Mesendoderm (in vitro differentiated cells): ENCODE data around the gene PDCD1.

Experiments
- DNase-seq: peaks from one replicate; pipeline ENCODE4 v3.0.0; 2013
- H2AK5ac ChIP-seq: 2 replicates; pipeline ENCODE4 v1.6.1; 2013; ENCODE audit warnings: low read length, inconsistent platforms
- H2BK120ac ChIP-seq: 2 replicates; pipeline ENCODE4 v1.6.1; 2013; ENCODE audit warnings: low read depth, mild to moderate bottlenecking, low read length, moderate library complexity, mixed read lengths
- H2BK15ac ChIP-seq: replicated peaks from 2 replicates; pipeline ENCODE4 v1.6.1; 2013; ENCODE audit warnings: low read depth, mild to moderate bottlenecking, moderate library complexity
- H2BK5ac ChIP-seq: 2 replicates; pipeline ENCODE4 v1.6.1; 2013; ENCODE audit warnings: low read length, inconsistent platforms
- H3K18ac ChIP-seq: 2 replicates; pipeline ENCODE4 v1.6.1; 2013; ENCODE audit warnings: mild to moderate bottlenecking, low read length, mixed read lengths
- H3K23ac ChIP-seq: one replicate; pipeline ENCODE4 v1.6.1; 2013; ENCODE audit warnings: low read length
- H3K27ac ChIP-seq: 2 replicates; pipeline ENCODE4 v1.5.1; 2013; ENCODE audit warnings: low read depth, mild to moderate bottlenecking, inconsistent platforms, low read length, moderate library complexity
- H3K27me3 ChIP-seq: 2 replicates; pipeline ENCODE4 v1.6.1; 2013; ENCODE audit warnings: low read length, control low read depth, mild to moderate bottlenecking, inconsistent platforms; ENCODE audit not compliant: insufficient read depth, poor library complexity
- H3K36me3 ChIP-seq: 2 replicates; pipeline ENCODE4 v1.6.1; 2013; ENCODE audit warnings: low read length, inconsistent platforms; ENCODE audit not compliant: control insufficient read depth, insufficient read depth
- H3K4ac ChIP-seq: one replicate; pipeline ENCODE4 v1.6.1; 2013; ENCODE audit warnings: low read depth, mild to moderate bottlenecking, low read length, moderate library complexity
- H3K4me1 ChIP-seq: 2 replicates; pipeline ENCODE4 v1.6.1; 2013; ENCODE audit warnings: low read depth, low read length, inconsistent platforms; ENCODE audit not compliant: control insufficient read depth
- H3K4me2 ChIP-seq: 2 replicates; pipeline ENCODE4 v1.6.1; 2013; ENCODE audit warnings: low read length
- H3K4me3 ChIP-seq: 2 replicates; pipeline ENCODE4 v1.5.1; 2013; ENCODE audit warnings: mild to moderate bottlenecking, low read length
- H3K56ac ChIP-seq: one replicate; pipeline ENCODE4 v1.6.1; 2013; ENCODE audit warnings: low read length
- H3K79me1 ChIP-seq: 2 replicates; pipeline ENCODE4 v1.6.1; 2013; ENCODE audit warnings: low read length, inconsistent platforms
- H3K79me2 ChIP-seq: 2 replicates; pipeline ENCODE4 v1.6.1; 2013; ENCODE audit warnings: mild to moderate bottlenecking, low read length; ENCODE audit not compliant: control insufficient read depth, insufficient read depth
- H3K9ac ChIP-seq: 2 replicates; pipeline ENCODE4 v1.6.1; 2013; ENCODE audit warnings: low read length, inconsistent platforms
- H4K5ac ChIP-seq: one replicate; pipeline ENCODE4 v1.6.1; 2013; ENCODE audit warnings: low read length
- H4K8ac ChIP-seq: one replicate; pipeline ENCODE4 v1.6.1; 2013; ENCODE audit warnings: low read depth, mild to moderate bottlenecking, control low read depth, low read length, moderate library complexity
- WGBS: extraction: QIAGEN DNeasy Blood & Tissue Kit; methylation state at CpG from one replicate; pipeline ENCODE4 v1.1.7; 2013; ENCODE audit warnings: low lambda C conversion rate, missing lambda C conversion rate; ENCODE audit not compliant: insufficient coverage; ENCODE audit errors: extremely low coverage; 5-methylcytosine and 5-hydroxymethylcytosine counted together

Gene PDCD1

DNA sequence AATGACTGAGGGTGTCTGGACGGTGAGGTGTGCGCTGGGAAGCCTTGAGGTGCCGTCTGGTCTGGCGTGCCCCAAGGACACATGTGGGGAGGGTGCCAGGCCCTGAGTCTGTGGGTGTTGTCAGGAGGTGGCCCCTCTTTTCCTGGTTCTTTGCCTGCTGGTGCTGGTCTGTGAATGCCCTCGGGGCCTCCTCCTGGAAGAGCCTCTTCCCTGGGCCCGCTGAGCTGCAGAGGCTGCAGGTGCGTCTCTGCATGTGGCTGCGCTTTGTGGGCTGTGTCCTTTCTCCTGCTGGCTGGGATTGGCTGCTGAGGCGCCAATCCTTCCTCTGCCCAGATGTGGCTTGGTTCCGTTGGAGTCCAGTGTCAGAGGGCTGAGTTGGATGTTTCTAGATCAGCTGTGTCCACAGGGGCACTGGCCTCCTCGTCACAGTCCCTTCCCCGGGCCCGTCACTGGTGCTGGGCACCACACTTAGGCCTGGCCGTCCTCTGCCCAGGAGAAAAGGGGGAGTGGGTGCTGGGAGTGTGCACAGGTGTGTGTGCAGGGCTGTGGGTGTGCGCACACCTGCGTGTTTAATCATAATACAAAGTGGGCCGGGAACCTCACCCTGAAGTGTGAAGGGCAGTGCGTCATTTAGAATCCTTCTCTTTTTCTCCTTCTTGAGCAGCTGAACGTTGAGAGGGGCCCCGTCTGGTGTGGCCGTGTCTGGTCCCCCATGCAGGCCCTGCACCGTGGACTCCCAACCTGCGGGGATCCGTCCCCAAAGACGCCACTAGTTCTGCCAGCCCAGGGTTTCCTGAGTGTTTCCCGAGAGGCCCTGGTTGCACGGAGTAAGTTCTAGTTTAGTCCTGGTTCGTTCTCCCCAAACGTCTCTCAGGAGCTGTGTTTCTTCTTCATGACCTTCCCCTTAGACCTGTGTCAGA lies 46.4 kb upstream of the PDCD1 start:
- H3K4ac ChIP-seq: no peak overlapping the region
- H3K79me1 ChIP-seq: no peaks in the 10 kb centered on the region
- H3K27ac ChIP-seq: no peak overlapping the region
- no peak overlapping the region for H2BK5ac ChIP-seq
- H3K4me1 ChIP-seq: peaks cover 2% of the 10 kb centered on the region
- no CpG with 5 or more reads among the region's 29 CpGs for WGBS
- DNase-seq: no peak
- H3K18ac ChIP-seq: no peak overlapping the region
- H2BK15ac ChIP-seq: no peak overlapping the region
- H3K27me3 ChIP-seq: no peaks in the 10 kb centered on the region
- H3K36me3 ChIP-seq: no peaks in the 10 kb centered on the region
- no peak overlapping the region for H2AK5ac ChIP-seq
- H3K23ac ChIP-seq: no peak overlapping the region
- no peak overlapping the region for H2BK120ac ChIP-seq
- H4K5ac ChIP-seq: no peak overlapping the region
- no peak overlapping the region for H4K8ac ChIP-seq
- no peak overlapping the region for H3K4me2 ChIP-seq
- H3K4me3 ChIP-seq: no peak overlapping the region
- H3K9ac ChIP-seq: no peak overlapping the region
- no peaks in the 10 kb centered on the region for H3K79me2 ChIP-seq
- no peak overlapping the region for H3K56ac ChIP-seq

DNA sequence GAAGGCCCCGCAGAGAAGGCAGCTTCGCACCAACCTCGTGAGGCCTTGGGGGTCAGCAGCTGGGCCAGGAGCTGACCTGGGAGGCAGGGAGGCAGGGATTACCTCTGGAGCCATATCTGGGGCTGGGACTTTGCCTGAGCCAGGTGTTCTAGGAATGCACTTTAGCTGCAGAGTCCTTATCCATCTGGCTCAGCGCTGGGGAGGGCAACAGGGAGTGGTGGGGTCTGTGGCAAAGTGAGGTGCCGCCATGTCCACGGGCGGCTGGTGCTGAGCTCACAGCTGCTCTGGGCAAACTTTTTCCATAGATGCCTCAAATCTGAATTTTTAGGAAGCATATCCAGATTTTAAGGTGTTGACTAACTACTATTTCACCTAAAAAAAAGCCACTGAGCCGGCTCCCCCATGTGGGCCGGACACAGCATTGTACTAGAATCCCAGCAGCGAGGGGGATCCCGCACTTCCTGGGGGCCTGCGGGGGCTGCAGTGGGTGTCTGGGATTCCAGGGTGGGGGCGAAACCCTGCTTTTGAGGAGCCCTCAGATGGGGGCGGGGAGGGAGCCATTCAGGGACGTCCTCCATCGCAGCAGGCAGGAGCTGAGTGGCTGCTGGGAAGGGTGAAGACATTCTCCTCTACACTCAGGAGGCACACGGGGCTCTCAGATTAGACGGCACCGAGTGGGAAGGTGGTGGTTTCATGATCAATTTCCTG lies 45.5 kb upstream of the PDCD1 start:
- no peak overlapping the region for H3K27ac ChIP-seq
- WGBS: no CpG with 5 or more reads among the region's 19 CpGs
- no peak overlapping the region for H2BK5ac ChIP-seq
- no peak overlapping the region for H2BK15ac ChIP-seq
- H3K23ac ChIP-seq: no peak overlapping the region
- no peaks in the 10 kb centered on the region for H3K79me1 ChIP-seq
- H2BK120ac ChIP-seq: no peak overlapping the region
- no peak overlapping the region for H4K5ac ChIP-seq
- no peaks in the 10 kb centered on the region for H3K36me3 ChIP-seq
- H3K56ac ChIP-seq: no peak overlapping the region
- no peak overlapping the region for H3K4me3 ChIP-seq
- no peak overlapping the region for H3K18ac ChIP-seq
- H3K79me2 ChIP-seq: no peaks in the 10 kb centered on the region
- no peaks in the 10 kb centered on the region for H3K27me3 ChIP-seq
- H4K8ac ChIP-seq: no peak overlapping the region
- no peak overlapping the region for H3K4ac ChIP-seq
- no peak for DNase-seq
- H2AK5ac ChIP-seq: no peak overlapping the region
- H3K4me1 ChIP-seq: peaks cover 2% of the 10 kb centered on the region
- no peak overlapping the region for H3K9ac ChIP-seq
- no peak overlapping the region for H3K4me2 ChIP-seq

DNA sequence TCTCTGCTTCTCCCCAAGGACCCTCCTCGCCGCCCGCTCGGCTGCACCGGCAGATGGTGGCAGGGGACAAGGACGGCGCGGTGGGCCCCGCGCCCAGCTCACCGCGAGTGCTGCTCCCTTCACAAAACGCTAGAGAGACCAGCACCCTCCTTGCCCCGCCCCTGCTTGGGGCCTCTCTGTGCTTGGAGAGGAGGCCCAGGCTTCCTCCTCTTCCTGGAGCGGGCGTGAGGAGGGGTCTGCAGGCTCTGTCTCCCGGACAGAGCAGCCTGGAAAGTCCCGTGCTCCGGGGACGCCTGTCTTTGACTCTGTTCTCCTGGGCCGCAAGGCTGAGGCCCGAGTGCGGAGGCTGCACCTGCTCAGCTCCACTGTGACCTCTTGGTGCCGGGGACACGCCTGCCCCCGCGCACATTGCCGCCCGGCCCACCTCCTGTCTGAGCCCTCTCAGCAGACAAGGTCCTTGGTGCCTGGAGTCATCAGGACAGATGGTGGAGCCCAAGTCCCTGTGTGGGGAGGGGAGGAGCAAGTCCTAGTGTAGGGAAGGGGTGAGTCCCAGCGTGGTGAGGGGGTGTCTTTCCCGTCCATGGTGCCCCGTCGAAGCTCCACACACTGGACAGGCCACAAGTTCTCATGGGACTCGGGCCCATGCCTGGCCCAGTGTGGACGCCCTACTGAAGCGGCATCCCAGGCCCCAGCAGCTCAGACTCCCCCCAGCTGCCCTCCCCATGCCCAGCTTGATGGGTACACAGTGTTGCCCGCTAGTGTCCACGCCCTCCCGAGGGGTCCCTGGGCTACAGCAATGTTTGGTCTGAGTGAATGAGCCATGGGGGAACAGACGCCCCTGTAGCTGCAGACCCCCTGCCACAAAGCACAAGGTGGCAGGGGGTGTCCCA lies 44.7 kb upstream of the PDCD1 start:
- Histone ChIP-seq H2BK120ac (no peak overlapping the region), H2BK5ac (no peak overlapping the region), H3K4me3 (no peak overlapping the region), H3K18ac (no peak overlapping the region), H3K23ac (no peak overlapping the region), H2BK15ac (no peak overlapping the region), H3K79me2 (no peaks in the 10 kb centered on the region), H4K8ac (no peak overlapping the region), H3K27ac (no peak overlapping the region), H3K36me3 (no peaks in the 10 kb centered on the region), H3K4me1 (peaks cover 2% of the 10 kb centered on the region), H3K9ac (no peak overlapping the region), H3K4ac (no peak overlapping the region), H2AK5ac (no peak overlapping the region), H4K5ac (no peak overlapping the region), H3K4me2 (no peak overlapping the region), H3K27me3 (no peaks in the 10 kb centered on the region), H3K79me1 (no peaks in the 10 kb centered on the region), H3K56ac (no peak overlapping the region)
- no peak for DNase-seq
- WGBS: no CpG with 5 or more reads among the region's 40 CpGs

DNA sequence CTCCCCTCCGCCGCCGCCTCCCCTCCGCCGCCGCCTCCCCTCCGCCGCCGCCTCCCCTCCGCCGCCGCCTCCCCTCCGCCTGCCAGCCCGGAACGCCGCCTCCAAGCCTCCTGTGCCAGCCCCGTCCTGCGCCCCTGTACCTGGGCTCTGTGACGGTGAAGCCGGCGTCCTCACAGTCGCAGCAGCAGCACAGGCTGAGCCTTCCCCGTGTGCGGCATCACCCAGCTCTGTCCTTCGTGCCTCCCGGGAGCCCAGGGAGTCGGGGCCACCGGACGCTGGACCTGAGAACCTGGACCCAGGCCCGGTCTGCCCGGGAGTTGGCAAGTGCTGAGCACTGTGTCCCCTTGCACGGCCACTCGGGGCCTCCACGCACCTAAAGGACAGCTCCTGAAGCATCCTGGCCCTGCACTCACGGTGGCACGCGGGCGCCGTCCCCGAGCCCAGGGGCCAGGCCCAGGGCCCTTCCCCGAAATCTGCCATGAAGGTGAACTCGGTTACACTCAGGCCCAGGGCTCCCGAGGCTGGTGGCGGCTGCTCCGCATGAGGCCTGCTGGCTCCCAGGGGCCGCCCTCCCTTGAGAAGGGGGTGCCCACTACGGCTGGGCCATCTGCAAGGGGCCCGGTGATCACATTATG lies 43.8 kb upstream of the PDCD1 start:
- H4K8ac ChIP-seq: no peak overlapping the region
- H3K27me3 ChIP-seq: no peaks in the 10 kb centered on the region
- peak overlapping the region; percentile 76 for H3K56ac ChIP-seq
- no peak for DNase-seq
- no peaks in the 10 kb centered on the region for H3K36me3 ChIP-seq
- H3K23ac ChIP-seq: peak overlapping the region; percentile 80
- WGBS: no CpG with 5 or more reads among the region's 48 CpGs
- H4K5ac ChIP-seq: no peak overlapping the region
- no peak overlapping the region for H2BK120ac ChIP-seq
- H3K4ac ChIP-seq: no peak overlapping the region
- no peak overlapping the region for H2AK5ac ChIP-seq
- H3K79me1 ChIP-seq: no peaks in the 10 kb centered on the region
- peak overlapping the region; percentile 47 for H3K9ac ChIP-seq
- H3K4me3 ChIP-seq: no peak overlapping the region
- no peak overlapping the region for H3K4me2 ChIP-seq
- no peak overlapping the region for H3K18ac ChIP-seq
- peaks cover 2% of the 10 kb centered on the region for H3K4me1 ChIP-seq
- no peak overlapping the region for H2BK15ac ChIP-seq
- no peaks in the 10 kb centered on the region for H3K79me2 ChIP-seq
- H3K27ac ChIP-seq: no peak overlapping the region
- no peak overlapping the region for H2BK5ac ChIP-seq

DNA sequence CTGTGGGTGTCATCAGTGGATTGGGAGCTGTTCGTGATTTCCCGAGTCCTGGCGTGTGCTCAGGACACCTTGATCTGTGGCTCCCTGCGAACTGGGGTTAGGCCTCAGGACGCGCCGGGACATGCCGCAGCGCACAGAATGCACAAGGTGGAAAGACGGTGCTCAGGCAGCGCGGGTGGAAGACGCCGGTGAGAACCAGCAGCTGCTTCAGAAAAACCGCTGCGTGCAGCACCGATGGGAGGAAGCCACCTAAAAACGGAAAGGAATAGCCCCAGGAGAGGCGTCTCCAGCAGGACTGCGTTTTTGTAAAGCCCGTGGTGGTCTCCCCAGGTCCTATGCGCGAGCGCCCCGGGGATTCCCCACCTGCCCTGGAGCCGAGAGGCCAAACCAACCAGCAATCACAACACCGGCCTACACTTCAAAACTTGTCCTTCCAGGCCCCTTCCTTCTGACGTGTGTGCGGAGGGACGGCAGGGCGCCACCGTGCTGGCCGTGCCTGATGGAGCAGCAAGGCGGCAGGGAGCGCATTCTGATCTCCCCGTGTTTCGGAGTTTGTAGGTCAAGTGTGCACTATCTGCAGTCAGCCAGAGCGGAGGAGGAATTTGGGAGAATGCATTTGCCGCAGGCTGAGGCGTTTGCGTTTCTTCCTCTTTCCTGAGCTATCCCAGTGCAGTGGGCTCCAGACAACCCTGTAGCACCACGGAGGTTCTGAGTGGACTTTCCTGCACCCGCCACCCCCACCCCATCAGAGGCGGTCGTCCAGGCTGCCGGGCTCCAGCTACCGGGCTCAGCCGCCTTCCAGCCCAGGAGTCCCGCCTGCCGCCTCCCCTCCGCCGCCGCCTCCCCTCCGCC lies 43.0 kb upstream of the PDCD1 start:
- Histone ChIP-seq H3K23ac (no peak overlapping the region), H3K4ac (no peak overlapping the region), H3K4me2 (peak overlapping the region; percentile 86), H4K5ac (no peak overlapping the region), H3K18ac (no peak overlapping the region), H3K27ac (no peak overlapping the region), H3K36me3 (no peaks in the 10 kb centered on the region), H3K27me3 (no peaks in the 10 kb centered on the region), H3K4me1 (peaks cover 2% of the 10 kb centered on the region), H3K56ac (peak overlapping the region; percentile 80), H2AK5ac (no peak overlapping the region), H3K4me3 (peak overlapping the region; percentile 38), H3K9ac (peak overlapping the region; percentile 64), H3K79me2 (no peaks in the 10 kb centered on the region), H3K79me1 (no peaks in the 10 kb centered on the region), H2BK120ac (no peak overlapping the region), H2BK15ac (no peak overlapping the region), H4K8ac (no peak overlapping the region), H2BK5ac (no peak overlapping the region)
- DNase-seq: peak; percentile 72
- no CpG with 5 or more reads among the region's 54 CpGs for WGBS
